Kidney (tissue), 14 donors: ENCODE results near the gene TOMM22. TPM values are rescaled to one million over a fixed set of nuclear protein-coding genes. Genes with fewer than 3 reads are reported as not detected.

ENCODE experiments used
- DNase-seq, 5 donors: peaks; one replicate each; pipeline ENCODE4 v3.0.0-alpha.2; 2013 to 2020
- FAIRE-seq: peaks from 2 replicates; lab custom pipeline; 2012; peaks lifted over from hg19 to GRCh38; lab: Jason Lieb, UNC
- H3K27ac ChIP-seq, 2 donors: one replicate each; pipeline ENCODE4 v1.7.0; 2013; ENCODE audit warnings: low read depth in 2 of 2, low read length in 2 of 2, inconsistent platforms in 1 of 2
- H3K27me3 ChIP-seq: one replicate; pipeline ENCODE4 v1.7.1; 2013; ENCODE audit warnings: low read length, inconsistent platforms; ENCODE audit not compliant: control insufficient read depth, insufficient read depth
- H3K36me3 ChIP-seq, 3 donors: one replicate each; pipeline versions ENCODE4 v1.7.0 to v1.7.1; 2013; ENCODE audit warnings: low read length in 3 of 3, control low read depth in 1 of 3, inconsistent platforms in 1 of 3; ENCODE audit not compliant: insufficient read depth in 3 of 3, control insufficient read depth in 2 of 3
- H3K4me1 ChIP-seq, 3 donors: one replicate each; pipeline versions ENCODE4 v1.7.0 to v1.7.1; 2013; ENCODE audit warnings: low read length in 3 of 3, inconsistent platforms in 1 of 3, low read depth in 1 of 3; ENCODE audit not compliant: control insufficient read depth in 2 of 3, insufficient read depth in 2 of 3
- H3K4me3 ChIP-seq, 3 donors: one replicate each; pipeline versions ENCODE4 v1.7.0 to v1.8.1; 2013; ENCODE audit warnings: low read length in 3 of 3, control low read depth in 1 of 3, inconsistent platforms in 1 of 3
- H3K9ac ChIP-seq, 3 donors: one replicate each; pipeline versions ENCODE4 v1.7.0 to v1.7.1; 2013; ENCODE audit warnings: low read length in 3 of 3, control low read depth in 1 of 3, inconsistent platforms in 1 of 3
- H3K9me3 ChIP-seq, 3 donors: one replicate each; pipeline versions ENCODE4 v1.7.0 to v1.7.1; 2013; ENCODE audit warnings: low read length in 3 of 3, control low read depth in 1 of 3, inconsistent platforms in 1 of 3; ENCODE audit not compliant: control insufficient read depth in 2 of 3, insufficient read depth in 1 of 3
- CTCF ChIP-seq: IDR thresholded peaks from 3 replicates; pipeline ENCODE4 v1.5.1; 2012; ENCODE audit warnings: mild to moderate bottlenecking, moderate library complexity, borderline replicate concordance; ENCODE audit not compliant: insufficient read depth; ENCODE audit errors: extremely low read depth
- intact Hi-C: fragments of 100-400 bp; cut with DNase I; formaldehyde crosslinking; loops from one replicate; pipeline ENCODE4 v1.11.1; 2022
- polyA plus RNA-seq: library from polyadenylated mRNA; stranded (reverse); fragments of 350-450 nt; fragmentation: Illumina TruSeq; extraction: RNeasy Lipid Tissue Mini Kit (QIAGEN cat#74804); gene quantifications from one replicate; pipeline ENCODE4 v1.2.3, GENCODE V29; 2014; ENCODE audit warnings: low read depth, low replicate concordance; ENCODE audit not compliant: insufficient read depth
- total RNA-seq: library from RNA; stranded (reverse); fragmentation: NEBNext Ultra II Directional; extraction: Animal tissue kit (Norgen Biotek cat#: 25700); gene quantifications from one replicate; pipeline ENCODE4 v1.2.1, GENCODE V29; 2021
- donor health status: control.
- donor health status: control.
- donor health status: control.
- donor health status: control.
- donor health status: control.
- donor health status: DM: yes; HTN: yes; CAD: no.
- donor health status: Normal renal cell carcinoma (clear cell type).

Gene TOMM22
- total and polyA plus RNA-seq, 2 donors from 2014 or later, result 55.0 to 103 TPM

- no peak for TF ChIP-seq CTCF
- no peak for FAIRE-seq
- no peak overlapping the region for H3K4me3 ChIP-seq
- no peak overlapping the region for H3K27ac ChIP-seq
- H3K9me3 ChIP-seq, result no peaks in the 10 kb centered on the region
- H3K27me3 ChIP-seq, result no peaks in the 10 kb centered on the region
- DNase-seq, result peak in 2 of 5 donors; percentile 18 to 33
- intact Hi-C loops, result no loop called here
- H3K9ac ChIP-seq, result no peak overlapping the region
- H3K4me1 ChIP-seq, result peaks cover 0 to 18% (median 12%) of the 10 kb centered on the region in 3 donors
- peaks cover 8 to 54% (median 45%) of the 10 kb centered on the region in 3 donors for H3K36me3 ChIP-seq
Observed at GRCh38 chr22:38729946-38730345, 48.2 kb downstream of the TOMM22 start.

- Histone ChIP-seq H3K27me3 (no peaks in the 10 kb centered on the region), H3K9ac (no peak overlapping the region), H3K36me3 (peaks cover 8 to 49% (median 40%) of the 10 kb centered on the region in 3 donors), H3K27ac (no peak overlapping the region), H3K4me3 (no peak overlapping the region), H3K4me1 (peaks cover 0 to 18% (median 12%) of the 10 kb centered on the region in 3 donors), H3K9me3 (no peaks in the 10 kb centered on the region)
- intact Hi-C loops, result no loop called here
- FAIRE-seq, result no peak
- peak in 2 of 5 donors; percentile 18 to 45 for DNase-seq
- TF ChIP-seq CTCF, result no peak
Observed at GRCh38 chr22:38730411-38730871, 48.7 kb downstream of the TOMM22 start.

GRCh38 chr22:38731703-38732161 is 50.0 kb downstream of the TOMM22 start:
- Histone ChIP-seq H3K36me3 (peaks cover under 1 to 49% (median 41%) of the 10 kb centered on the region in 3 donors), H3K9me3 (no peaks in the 10 kb centered on the region), H3K27me3 (no peaks in the 10 kb centered on the region), H3K27ac (no peak overlapping the region), H3K9ac (no peak overlapping the region), H3K4me1 (peaks cover 0 to 18% (median 12%) of the 10 kb centered on the region in 3 donors), H3K4me3 (no peak overlapping the region)
- peak in 2 of 5 donors; percentile 31 to 38 for DNase-seq
- no peak for TF ChIP-seq CTCF
- intact Hi-C loops, result no loop called here
- no peak for FAIRE-seq
